NCI-H146 treated with DMSO at 0.1 percent for 48 hours (cell line): ENCODE results near the gene CHML.

Experiments used
- DNase-seq: peaks from one replicate; lab custom pipeline; 2025; ENCODE audit not compliant: unreplicated experiment; lab: John Stamatoyannopoulos, UW

Gene CHML

GRCh38 chr1:241592273-241592958, 47.8 kb downstream of the CHML start:
- no peak for DNase-seq

GRCh38 chr1:241591736-241592135, 48.4 kb downstream of the CHML start:
- no peak for DNase-seq

GRCh38 chr1:241591317-241591716, 48.9 kb downstream of the CHML start:
- DNase-seq, result no peak

- no peak for DNase-seq
Observed at GRCh38 chr1:241590719-241591118, 49.5 kb downstream of the CHML start.
